Endodermal cell (in vitro differentiated cells): ENCODE data around the gene KCNG2. TPM values are rescaled to one million over a fixed set of nuclear protein-coding genes. Genes with fewer than 3 reads are reported as not detected.

Source experiments
- DNase-seq: peaks from one replicate; pipeline ENCODE4 v3.0.0-alpha.2; 2017
- H3K27ac ChIP-seq: 2 replicates; pipeline ENCODE4 v1.5.1; 2013; ENCODE audit warnings: mild to moderate bottlenecking, low read depth, low read length, moderate library complexity
- H3K27me3 ChIP-seq: 2 replicates; pipeline ENCODE4 v1.6.1; 2013; ENCODE audit warnings: mild to moderate bottlenecking, low read length, moderate library complexity; ENCODE audit not compliant: insufficient read depth, control insufficient read depth, poor library complexity, severe bottlenecking
- H3K36me3 ChIP-seq: 2 replicates; pipeline ENCODE4 v1.7.0; 2013; ENCODE audit warnings: mild to moderate bottlenecking, low read length, moderate library complexity; ENCODE audit not compliant: control insufficient read depth, insufficient read depth
- H3K4me1 ChIP-seq: one replicate; pipeline ENCODE4 v1.7.0; 2013; ENCODE audit warnings: low read length; ENCODE audit not compliant: control insufficient read depth, insufficient read depth
- H3K4me3 ChIP-seq: 2 replicates; pipeline ENCODE4 v1.5.1; 2013; ENCODE audit warnings: mild to moderate bottlenecking, low read length, moderate library complexity
- H3K9ac ChIP-seq: 2 replicates; pipeline ENCODE4 v1.6.1; 2013; ENCODE audit warnings: mild to moderate bottlenecking, low read length, moderate library complexity; ENCODE audit not compliant: poor library complexity, severe bottlenecking; ENCODE audit errors: extremely low read depth
- H3K9me3 ChIP-seq: 2 replicates; pipeline ENCODE4 v1.6.1; 2013; ENCODE audit warnings: mild to moderate bottlenecking, low read length, moderate library complexity; ENCODE audit not compliant: control insufficient read depth
- H3K27ac Mint-ChIP-seq: 2 replicates; pipeline ENCODE4 v1.8.0; 2020; ENCODE audit warnings: mixed read lengths
- H3K27me3 Mint-ChIP-seq: 2 replicates; pipeline ENCODE4 v1.8.0; 2021; ENCODE audit warnings: mild to moderate bottlenecking, mixed read lengths; ENCODE audit not compliant: insufficient read depth
- H3K36me3 Mint-ChIP-seq: 2 replicates; pipeline ENCODE4 v1.8.0; 2020; ENCODE audit warnings: low read depth, mixed read lengths
- H3K4me1 Mint-ChIP-seq: 2 replicates; pipeline ENCODE4 v1.8.0; 2020; ENCODE audit warnings: mixed read lengths
- H3K4me3 Mint-ChIP-seq: 2 replicates; pipeline ENCODE4 v1.8.0; 2020; ENCODE audit warnings: mild to moderate bottlenecking, moderate library complexity, mixed read lengths
- H3K9me3 Mint-ChIP-seq: 2 replicates; pipeline ENCODE4 v1.8.0; 2020; ENCODE audit warnings: mild to moderate bottlenecking, mixed read lengths
- WGBS, 2 experiments: methylation state at CpG; one replicate each; pipeline versions ENCODE4 v1.1.5 to v1.1.7; 2013; ENCODE audit warnings: missing lambda C conversion rate in 2 of 2, mixed read lengths in 1 of 2; ENCODE audit not compliant: insufficient coverage in 1 of 2, insufficient read length in 1 of 2; 5-methylcytosine and 5-hydroxymethylcytosine counted together
- total RNA-seq, 2 donors: library from RNA; stranded (reverse); fragmentation: NEBNext Ultra II Directional in 1 of 2; extraction: Animal tissue kit (Norgen Biotek cat#: 25700) in 1 of 2; gene quantifications; 2 replicates in 1 of 2; 3 replicates in 1 of 2; pipeline ENCODE4 v1.2.1, GENCODE V29; 2021
- TF ChIP-seq, protein P1 (sequence below): fragments of 200-600 bp; sonication (generic); conservative IDR thresholded peaks from 2 replicates; pipeline ENCODE4 v1.5.0; 2021; ENCODE audit warnings: antibody characterized with exemption, mild to moderate bottlenecking

The KCNG2 gene
- total RNA-seq, 2 donors from 2014 or later: not detected

DNA sequence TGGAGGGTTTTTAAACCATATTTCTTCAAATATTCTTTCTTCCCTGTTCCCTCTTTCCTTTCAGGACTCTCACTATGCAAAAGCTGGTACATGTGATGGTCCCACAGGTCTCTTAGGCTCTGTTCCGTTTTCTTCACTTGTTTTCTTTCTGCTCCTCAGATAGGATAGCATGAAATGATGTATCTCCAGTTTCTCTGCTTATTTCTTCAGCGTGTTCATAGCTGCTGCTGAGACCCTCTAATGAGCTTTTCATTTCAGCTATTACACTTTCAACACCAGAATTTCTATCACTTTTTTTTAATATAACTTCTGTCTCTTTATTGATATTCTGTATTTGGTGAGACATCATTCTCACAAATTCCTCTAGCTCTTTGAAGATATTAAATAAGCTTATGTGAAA is 63.9 kb downstream of the KCNG2 start:
- H3K4me3 Mint-ChIP-seq: no peak overlapping the region
- Histone ChIP-seq H3K4me3 (no peak overlapping the region), H3K36me3 (no peaks in the 10 kb centered on the region), H3K4me1 (no peaks in the 10 kb centered on the region), H3K9ac (no peak overlapping the region), H3K27me3 (peaks cover 6% of the 10 kb centered on the region), H3K9me3 (no peaks in the 10 kb centered on the region), H3K27ac (no peak overlapping the region)
- TF ChIP-seq, protein P1, sequence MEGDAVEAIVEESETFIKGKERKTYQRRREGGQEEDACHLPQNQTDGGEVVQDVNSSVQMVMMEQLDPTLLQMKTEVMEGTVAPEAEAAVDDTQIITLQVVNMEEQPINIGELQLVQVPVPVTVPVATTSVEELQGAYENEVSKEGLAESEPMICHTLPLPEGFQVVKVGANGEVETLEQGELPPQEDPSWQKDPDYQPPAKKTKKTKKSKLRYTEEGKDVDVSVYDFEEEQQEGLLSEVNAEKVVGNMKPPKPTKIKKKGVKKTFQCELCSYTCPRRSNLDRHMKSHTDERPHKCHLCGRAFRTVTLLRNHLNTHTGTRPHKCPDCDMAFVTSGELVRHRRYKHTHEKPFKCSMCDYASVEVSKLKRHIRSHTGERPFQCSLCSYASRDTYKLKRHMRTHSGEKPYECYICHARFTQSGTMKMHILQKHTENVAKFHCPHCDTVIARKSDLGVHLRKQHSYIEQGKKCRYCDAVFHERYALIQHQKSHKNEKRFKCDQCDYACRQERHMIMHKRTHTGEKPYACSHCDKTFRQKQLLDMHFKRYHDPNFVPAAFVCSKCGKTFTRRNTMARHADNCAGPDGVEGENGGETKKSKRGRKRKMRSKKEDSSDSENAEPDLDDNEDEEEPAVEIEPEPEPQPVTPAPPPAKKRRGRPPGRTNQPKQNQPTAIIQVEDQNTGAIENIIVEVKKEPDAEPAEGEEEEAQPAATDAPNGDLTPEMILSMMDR: no peak
- WGBS, 2 experiments: 82 to 96% methylated on average over 2 of the region's 2 CpGs
- H3K27ac Mint-ChIP-seq: no peak overlapping the region
- no peaks in the 10 kb centered on the region for H3K4me1 Mint-ChIP-seq
- H3K9me3 Mint-ChIP-seq: peaks cover 7% of the 10 kb centered on the region
- H3K36me3 Mint-ChIP-seq: no peaks in the 10 kb centered on the region
- no peak for DNase-seq
- peaks cover 29% of the 10 kb centered on the region for H3K27me3 Mint-ChIP-seq

DNA sequence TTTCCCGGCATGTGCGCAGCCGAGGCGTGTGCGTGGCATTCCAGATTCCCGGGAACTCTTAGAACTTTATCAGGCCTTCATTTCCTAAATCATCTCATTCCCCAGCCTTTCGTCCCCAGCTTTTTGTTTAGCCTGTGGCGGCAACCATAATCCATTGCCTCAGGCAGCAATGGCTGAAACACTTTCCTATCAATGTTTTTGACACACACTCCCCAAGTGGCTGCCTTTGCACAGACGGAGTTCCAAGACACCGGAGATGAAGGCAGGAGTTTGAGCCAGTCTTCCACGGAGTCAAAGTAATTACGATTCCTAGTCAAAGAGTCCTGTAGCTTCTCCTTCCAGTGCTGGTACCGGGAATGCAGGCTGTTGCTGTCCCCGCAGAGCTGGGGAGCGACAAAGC is 64.8 kb downstream of the KCNG2 start:
- Histone ChIP-seq H3K9ac (no peak overlapping the region), H3K4me3 (no peak overlapping the region), H3K4me1 (no peaks in the 10 kb centered on the region), H3K9me3 (no peaks in the 10 kb centered on the region), H3K27me3 (peaks cover 6% of the 10 kb centered on the region), H3K27ac (no peak overlapping the region), H3K36me3 (no peaks in the 10 kb centered on the region)
- DNase-seq: no peak
- peaks cover 29% of the 10 kb centered on the region for H3K27me3 Mint-ChIP-seq
- TF ChIP-seq, protein P1: no peak
- 92 to 96% methylated on average over 15 of the region's 15 CpGs for WGBS, 2 experiments
- no peaks in the 10 kb centered on the region for H3K4me1 Mint-ChIP-seq
- H3K4me3 Mint-ChIP-seq: no peak overlapping the region
- no peaks in the 10 kb centered on the region for H3K36me3 Mint-ChIP-seq
- no peak overlapping the region for H3K27ac Mint-ChIP-seq
- H3K9me3 Mint-ChIP-seq: peaks cover 7% of the 10 kb centered on the region

DNA sequence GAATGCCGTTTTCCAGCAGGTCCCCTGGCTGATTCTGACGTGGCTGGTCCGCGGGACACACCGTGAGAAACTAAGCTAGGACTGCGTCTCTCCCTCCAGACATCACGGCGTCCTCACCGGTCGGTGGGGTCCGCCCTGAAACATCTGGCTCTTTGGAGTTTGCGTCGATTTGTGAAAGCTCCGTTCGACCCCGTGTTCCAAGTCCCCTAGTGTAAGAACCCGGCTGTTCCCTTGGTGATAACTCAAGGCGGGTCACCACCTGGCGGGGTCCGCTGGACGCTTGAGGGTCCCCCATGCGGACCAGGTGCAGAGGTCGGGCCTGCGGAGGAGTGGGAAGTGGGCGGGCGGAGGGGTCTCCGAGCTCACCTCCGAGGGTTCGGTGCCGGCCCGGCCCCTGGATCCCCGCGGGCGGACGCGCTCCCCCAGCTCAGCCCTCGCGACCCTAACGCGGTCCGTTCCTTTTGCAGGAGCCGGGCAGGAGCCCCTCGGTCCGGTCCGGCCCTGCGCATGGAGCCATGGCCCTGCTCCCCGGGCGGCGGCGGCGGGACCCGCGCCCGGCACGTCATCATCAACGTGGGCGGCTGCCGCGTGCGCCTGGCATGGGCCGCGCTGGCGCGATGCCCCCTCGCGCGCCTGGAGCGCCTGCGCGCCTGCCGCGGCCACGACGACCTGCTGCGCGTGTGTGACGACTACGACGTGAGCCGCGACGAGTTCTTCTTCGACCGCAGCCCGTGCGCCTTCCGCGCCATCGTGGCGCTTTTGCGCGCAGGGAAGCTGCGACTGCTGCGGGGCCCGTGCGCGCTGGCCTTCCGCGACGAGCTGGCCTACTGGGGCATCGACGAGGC is 65.6 kb downstream of the KCNG2 start:
- H3K4me1 Mint-ChIP-seq: no peaks in the 10 kb centered on the region
- H3K4me3 ChIP-seq: no peak overlapping the region
- no peak overlapping the region for H3K27ac ChIP-seq
- WGBS, 2 experiments: 94 to 98% methylated on average over 52 to 102 of the region's 102 CpGs
- H3K36me3 Mint-ChIP-seq: no peaks in the 10 kb centered on the region
- DNase-seq: peak; percentile 41
- no peak overlapping the region for H3K27ac Mint-ChIP-seq
- H3K9me3 Mint-ChIP-seq: peaks cover 7% of the 10 kb centered on the region
- H3K4me1 ChIP-seq: no peaks in the 10 kb centered on the region
- H3K4me3 Mint-ChIP-seq: no peak overlapping the region
- peaks cover 6% of the 10 kb centered on the region for H3K27me3 ChIP-seq
- H3K9ac ChIP-seq: no peak overlapping the region
- peaks cover 29% of the 10 kb centered on the region for H3K27me3 Mint-ChIP-seq
- H3K9me3 ChIP-seq: no peaks in the 10 kb centered on the region
- H3K36me3 ChIP-seq: no peaks in the 10 kb centered on the region
- TF ChIP-seq, protein P1: no peak
